HG03175 (cell line): ENCODE data around the gene SPATA31C1.
"Not testable (repeated sequence)": the region's sequence is repeated elsewhere in the genome, so short reads cannot be mapped to it uniquely, and the experiment has no call there.

ENCODE experiments used
- ATAC-seq: cut with Tn5 transposase; IDR thresholded peaks from one replicate; pipeline ENCODE4 v1.9.1; 2021; ENCODE audit warnings: mild to moderate bottlenecking, moderate library complexity; ENCODE audit not compliant: unreplicated experiment

Gene SPATA31C1

GRCh38 chr9:87886210-87886932, 31.4 kb upstream of the SPATA31C1 start:
- no peak for ATAC-seq

GRCh38 chr9:87886933-87887505, 30.7 kb upstream of the SPATA31C1 start:
- no peak for ATAC-seq

- ATAC-seq: no peak
Measured at GRCh38 chr9:87887661-87888480, 29.9 kb upstream of the SPATA31C1 start.

- ATAC-seq: no peak
Measured at GRCh38 chr9:87888501-87888900, 29.3 kb upstream of the SPATA31C1 start.

- no peak for ATAC-seq
Measured at GRCh38 chr9:87889065-87889881, 28.5 kb upstream of the SPATA31C1 start.

- ATAC-seq: no peak
Measured at GRCh38 chr9:87889882-87890252, 27.9 kb upstream of the SPATA31C1 start.

- no peak for ATAC-seq
Measured at GRCh38 chr9:87890837-87891236, 26.9 kb upstream of the SPATA31C1 start.

- no peak for ATAC-seq
Measured at GRCh38 chr9:87891754-87892153, 26.0 kb upstream of the SPATA31C1 start.

GRCh38 chr9:87892956-87893355, 24.8 kb upstream of the SPATA31C1 start:
- no peak for ATAC-seq

GRCh38 chr9:87894998-87895625, 22.6 kb upstream of the SPATA31C1 start:
- no peak for ATAC-seq

- ATAC-seq: no peak
Measured at GRCh38 chr9:87896891-87897290, 20.9 kb upstream of the SPATA31C1 start.

- ATAC-seq: no peak
Measured at GRCh38 chr9:87898151-87898550, 19.6 kb upstream of the SPATA31C1 start.

- not testable (repeated sequence) for ATAC-seq
Measured at GRCh38 chr9:87902371-87902770, 15.4 kb upstream of the SPATA31C1 start.

- ATAC-seq: no peak
Measured at GRCh38 chr9:87909310-87910041, 8.3 kb upstream of the SPATA31C1 start.

GRCh38 chr9:87910821-87911220, 6.9 kb upstream of the SPATA31C1 start:
- ATAC-seq: no peak

- not testable (repeated sequence) for ATAC-seq
Measured at GRCh38 chr9:87919013-87919412, 1.3 kb downstream of the SPATA31C1 start.

- not testable (repeated sequence) for ATAC-seq
Measured at GRCh38 chr9:87921561-87921960, 3.8 kb downstream of the SPATA31C1 start.

- not testable (repeated sequence) for ATAC-seq
Measured at GRCh38 chr9:87923012-87923411, 5.2 kb downstream of the SPATA31C1 start.

GRCh38 chr9:87924851-87925250, 7.1 kb downstream of the SPATA31C1 start:
- ATAC-seq: not testable (repeated sequence)

- not testable (repeated sequence) for ATAC-seq
Measured at GRCh38 chr9:87929152-87929551, 11.4 kb downstream of the SPATA31C1 start.
